ENCODE measurements around the gene ITGB2.

Gene ITGB2

DNA sequence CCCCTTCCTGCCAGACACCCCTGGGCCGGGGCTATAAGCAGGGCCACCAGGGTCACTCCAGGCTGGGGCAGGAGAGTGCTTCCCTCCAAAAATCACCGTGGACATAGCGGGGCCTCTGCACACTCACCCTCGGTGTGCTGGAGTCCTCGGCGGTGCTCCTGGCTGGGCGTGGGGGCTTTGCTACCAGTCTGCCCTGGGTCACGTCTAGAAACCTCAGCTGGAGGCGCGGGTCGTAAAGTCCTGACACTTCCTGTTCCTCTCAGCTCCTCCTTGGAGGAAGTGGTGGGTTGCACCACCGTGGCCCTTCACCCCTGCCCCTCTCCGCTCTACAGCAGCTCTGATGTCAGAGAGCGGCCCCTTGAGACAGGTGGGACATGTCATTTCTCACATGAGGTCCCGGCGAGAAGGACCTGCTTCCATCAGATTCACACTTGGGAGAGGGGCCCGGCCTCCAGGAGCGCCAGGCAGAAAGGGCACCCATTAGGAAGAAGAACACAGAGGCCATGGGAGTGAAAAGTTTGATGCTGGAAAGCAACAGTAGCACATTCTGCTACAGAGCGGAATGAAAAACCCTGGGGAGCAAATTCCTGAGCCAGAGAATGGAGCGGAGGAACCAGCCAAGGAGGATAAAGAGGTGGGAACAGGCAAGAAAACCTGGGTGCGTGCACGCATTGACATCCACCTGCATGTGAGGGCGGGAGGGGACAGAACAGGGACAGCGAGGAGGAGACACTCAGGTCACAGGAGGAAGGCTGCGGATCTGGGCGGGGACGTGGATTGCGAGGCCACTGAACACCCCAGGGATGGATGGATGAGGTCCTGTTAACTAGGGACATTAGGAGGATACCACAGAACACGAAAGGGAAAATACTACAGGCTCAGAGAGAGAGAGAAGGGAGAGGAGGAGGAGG lies at the start of gene ITGB2:
Gene ITGB2 (minus strand): TSS at position 206 of the 911 bp plus-strand sequence. CDS start 10,117 bp downstream, outside the sequence.
- DNase-seq, result peak; percentile 56

DNA sequence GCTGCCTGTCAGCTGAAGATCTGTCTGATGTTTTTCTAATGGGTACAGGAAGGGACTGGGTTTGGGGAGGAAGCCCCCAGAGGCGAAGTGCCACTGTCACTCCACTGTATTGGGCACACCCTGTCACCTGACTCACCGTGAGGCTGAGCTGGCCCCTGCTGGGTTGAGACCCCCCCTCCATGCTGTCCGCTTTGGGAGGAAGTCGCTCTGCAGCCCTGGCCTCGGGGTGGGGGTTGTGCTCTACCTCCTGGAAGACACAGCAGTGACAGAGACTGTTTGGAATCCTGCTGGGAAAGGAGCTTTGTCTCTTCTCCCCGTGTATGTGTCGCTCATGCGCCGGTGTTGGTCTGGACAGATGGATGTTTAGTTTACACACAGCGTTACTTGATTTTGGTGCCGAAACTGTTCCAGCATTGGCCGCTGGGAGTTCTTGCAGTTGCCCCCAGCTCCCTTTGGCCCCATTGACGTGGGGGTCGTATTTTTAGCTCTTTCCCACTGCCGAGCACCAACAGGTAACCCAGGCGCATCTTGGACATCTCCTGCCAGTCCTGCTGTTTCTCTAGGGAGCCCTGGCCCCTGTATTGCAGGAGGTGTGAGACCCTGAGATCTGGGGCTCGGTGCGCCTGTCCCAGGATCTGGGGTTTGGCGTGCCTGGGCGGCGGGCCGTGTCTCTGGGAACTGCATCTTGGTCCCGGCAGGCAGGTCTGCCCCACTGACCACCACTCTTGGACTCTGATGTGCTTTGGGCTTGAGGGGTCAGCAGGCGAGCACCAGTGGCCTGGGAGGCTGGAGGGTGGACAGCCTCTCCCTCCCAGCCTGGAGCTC lies 49.4 kb upstream of the ITGB2 start:
- DNase-seq, result no peak

DNA sequence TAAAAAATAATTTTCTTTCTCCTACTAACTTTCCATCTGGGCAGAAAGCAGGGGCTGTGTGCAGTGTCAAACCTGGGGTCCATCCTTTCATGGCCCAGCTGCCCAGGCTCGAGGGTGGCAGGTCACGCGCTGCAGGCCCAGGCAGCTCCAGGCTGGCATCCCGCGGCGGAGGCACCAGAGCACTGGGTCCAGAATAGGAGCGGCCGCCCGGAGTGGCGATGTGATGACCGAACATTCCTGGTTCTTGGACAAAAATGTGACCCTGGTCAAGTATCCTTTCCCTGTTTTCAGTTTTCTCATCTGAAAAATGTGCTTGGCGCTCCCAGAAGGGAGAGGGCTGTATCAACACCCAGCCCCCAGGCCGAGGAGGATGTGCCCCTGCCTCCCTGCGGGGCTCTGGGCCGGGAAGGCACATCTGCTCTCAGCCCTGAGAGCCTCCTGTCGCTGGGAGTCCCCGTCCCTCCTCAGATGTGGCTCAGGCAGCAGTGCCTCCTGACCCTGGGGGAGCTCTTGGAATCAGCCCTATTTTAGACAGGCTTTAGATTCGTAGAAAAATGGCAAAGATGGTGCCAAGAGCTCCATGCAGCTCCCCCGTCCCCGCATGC lies 48.5 kb upstream of the ITGB2 start:
- no peak for DNase-seq

DNA sequence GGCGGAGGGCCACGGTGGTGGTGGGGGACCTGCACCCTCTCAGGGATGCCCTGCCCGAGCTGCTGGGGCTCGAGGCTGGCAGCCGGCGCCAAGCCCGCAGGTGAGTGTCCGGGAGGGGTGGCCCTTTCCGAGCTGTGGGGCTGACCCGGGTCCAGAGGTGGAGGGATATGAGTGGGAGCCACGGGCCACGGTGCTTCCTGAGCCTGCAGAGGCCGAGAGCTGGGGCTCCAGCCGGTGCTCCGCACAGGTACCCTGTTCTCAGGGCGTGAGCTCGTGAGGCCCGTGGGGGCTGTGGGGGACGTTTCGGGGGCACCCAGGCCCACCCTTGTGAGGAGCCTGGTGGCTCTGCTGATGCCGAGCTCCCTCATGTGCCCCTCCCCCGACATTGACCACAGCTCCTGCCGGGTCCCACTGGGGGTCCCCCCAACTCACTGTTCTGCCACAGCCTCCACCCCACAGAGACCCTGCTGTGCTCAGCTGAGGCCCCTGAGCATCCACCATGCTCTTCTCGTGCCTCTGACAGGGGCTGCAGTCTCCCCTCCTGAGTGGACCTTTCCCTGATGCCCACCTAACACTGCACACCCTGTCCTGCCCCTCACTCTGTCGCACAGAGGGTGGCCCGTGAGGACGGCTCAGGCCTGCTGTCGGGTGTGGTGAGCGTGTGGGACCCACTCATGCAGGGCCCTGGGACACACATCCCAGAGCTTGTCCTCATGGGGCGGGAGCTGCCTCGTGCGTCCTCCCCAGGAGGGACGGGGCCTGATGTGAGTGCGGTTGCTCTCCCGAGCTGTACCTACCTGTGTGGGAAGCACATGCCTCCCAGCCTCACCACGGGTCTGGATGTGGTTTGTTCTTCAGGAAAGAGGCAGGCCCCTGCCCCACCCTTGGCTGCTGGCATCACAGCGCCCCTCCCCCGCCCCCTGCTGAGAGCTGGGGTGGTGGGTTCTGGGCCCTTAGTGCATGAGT lies 46.7 kb upstream of the ITGB2 start:
- DNase-seq, result no peak

DNA sequence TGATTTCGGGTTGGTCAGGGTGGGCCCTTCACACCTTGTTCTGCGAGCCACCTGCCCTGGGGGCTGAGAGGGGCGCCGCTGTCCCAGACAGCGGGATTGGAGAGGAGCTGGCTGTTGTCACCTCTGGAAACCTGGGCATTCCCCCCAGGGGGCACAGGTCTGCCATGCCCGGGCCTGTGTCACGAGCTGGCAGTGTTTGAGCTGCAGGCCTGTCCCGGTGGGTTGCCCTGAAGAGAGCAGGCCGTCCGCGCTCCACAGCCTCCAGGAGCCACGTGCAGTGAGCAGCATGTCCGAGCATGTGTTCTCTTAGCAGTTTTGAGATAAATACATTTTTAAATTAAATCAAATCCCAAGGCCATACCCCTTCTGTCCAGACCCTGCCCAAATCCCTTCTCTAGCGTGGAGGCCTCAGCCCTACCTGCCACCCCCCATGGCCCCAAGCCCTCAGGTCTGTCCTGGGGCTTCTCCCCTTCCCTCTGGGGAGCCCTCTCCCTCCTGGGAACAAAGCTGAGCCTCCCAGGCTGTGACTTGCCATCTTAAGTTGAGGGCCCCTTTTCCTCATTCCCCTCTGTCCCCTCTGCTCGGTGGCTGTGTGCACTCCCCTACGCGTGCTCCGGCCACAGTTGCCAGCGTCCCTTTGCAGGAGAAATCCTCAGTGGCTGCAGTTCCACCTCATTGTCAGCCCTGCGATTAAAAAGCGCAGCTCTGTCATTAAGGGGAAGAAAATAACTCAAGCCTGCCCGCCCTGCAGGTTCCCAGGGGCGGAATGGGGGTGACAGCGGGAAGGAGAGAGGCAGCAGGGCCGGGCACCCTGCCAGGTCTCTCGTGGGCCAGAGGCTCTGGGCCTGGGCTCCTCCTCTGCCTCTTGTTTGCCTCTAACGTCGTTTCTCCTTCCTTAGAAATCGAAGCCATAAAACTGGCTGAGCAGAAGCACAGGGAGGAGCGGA lies 45.7 kb upstream of the ITGB2 start:
- no peak for DNase-seq

DNA sequence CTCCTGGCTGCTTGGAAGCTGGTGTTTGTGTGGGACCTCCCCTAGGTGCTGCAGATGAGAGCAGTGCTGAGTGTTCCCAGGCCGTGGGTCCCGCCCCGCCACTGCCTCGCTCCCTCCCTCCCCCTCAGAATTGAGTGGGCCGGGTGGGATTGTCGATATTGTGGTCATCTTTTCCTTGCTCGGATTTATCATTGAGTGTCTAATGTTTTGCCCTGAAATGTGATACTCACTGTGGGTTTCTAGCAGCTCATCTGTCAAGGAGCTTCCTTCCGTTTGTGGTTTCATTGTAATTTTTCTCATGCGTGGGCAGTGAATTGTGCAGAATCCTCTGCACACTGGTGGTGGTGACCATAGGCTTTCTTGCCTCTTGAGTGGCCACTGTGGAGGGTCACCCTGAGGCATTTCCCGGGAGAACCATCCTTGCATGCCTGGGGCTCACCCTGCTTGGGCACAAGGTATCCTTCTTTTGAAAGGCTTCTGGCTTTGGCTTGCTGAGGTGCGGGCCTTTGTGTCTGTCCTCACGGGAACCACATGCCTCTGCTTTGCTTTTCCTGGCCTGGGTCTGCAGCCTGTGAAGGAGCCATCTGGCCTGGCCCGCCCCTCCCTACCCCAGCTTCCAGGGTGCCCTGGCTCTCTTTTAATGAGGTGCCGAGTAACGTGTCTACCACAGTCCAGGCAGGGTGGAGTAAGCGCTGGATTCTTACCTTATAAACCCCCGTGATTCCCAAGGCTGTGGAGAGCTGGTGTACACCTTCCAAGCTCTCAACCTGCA lies 44.7 kb upstream of the ITGB2 start:
- DNase-seq, result no peak

DNA sequence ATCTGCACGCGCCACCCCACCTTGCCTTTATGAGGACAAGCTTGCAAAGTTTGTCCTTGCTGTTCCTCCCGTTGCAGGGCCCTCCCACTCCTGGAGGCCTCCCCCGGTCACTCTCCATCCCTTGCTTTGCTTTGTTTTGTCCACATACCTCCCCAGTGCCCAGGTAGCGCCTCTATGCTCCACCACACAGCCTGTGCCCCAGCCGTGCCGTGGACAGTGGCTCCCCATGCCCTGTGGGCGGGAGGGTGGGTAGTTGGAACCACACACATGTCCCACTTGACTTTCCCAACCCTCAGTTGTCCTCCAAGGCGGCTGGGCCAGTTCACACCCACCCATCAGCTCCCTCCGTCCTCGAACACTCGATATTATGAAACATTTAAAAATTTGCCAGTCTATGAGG lies 43.7 kb upstream of the ITGB2 start:
- no peak for DNase-seq

DNA sequence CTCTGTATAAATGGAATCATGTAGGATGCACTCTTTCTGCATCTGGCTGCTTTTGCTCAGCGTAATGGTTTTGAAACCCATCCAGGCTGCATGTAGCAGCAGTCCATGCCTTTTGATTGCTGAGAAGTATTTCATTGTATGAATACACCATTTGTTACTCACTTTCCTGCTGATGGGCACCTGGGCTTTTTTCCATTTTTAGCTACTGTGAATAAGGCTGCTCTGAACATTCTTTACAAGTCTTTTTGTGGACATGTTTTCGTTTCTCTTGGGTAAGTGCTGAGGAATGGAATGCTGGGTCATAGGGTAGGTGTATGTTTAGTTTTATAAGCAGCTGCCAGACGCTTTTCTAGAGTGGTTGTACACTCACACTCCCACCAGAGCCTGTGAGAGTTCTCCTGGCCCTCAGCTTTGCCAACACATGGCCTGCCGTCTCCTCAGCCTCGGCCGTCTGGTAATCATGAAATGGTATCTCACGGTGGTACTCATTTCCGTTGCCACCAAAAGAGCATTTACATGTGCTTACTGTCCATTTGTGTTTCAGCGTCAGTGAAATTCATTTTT lies 41.8 kb upstream of the ITGB2 start:
- no peak for DNase-seq

DNA sequence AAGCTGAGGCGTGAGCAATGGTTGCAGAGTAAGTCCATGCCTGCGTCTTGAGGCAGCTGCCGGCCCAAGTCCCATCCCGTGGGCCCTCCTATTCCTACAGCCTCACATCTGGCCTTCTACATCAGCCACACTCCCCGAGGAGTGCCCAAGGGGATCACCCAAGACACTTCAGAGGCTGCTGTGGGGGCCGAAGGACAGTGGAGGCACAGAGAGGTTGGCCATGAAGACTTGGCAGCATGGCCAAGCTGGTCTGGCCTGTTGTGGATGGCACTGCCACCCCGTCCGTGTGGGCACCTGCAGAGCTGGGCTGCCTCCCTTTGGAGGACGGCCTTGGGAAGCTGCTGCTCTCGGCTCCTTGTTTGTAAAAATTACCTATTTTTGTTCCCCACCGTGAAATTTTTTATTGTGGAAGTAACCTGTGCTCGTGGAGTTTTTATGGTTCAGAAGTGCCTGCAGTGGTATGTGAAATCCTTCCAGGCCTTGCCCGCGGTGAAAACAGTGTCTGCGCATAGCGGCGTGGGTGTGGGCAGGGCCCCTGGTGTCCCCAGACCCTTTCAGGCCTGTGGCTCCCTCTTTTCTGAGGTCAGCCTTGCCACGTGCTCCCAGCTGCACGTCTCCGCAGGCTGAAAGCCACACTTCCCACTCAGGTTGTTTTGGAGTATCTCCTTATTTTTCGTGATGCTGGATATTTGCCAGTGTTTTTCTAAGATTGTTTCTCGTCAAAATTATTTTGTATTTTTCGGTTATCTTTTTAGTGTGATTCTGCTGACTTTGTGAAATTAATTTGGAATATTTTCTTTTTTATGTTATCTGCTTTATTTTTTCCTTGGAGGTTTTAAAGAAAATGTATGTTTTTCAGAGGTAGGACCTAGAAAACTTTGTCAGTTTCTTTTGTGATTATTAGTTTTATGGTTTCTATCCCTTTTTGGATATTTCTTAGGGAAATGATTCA lies 39.7 kb upstream of the ITGB2 start:
- DNase-seq, result no peak

DNA sequence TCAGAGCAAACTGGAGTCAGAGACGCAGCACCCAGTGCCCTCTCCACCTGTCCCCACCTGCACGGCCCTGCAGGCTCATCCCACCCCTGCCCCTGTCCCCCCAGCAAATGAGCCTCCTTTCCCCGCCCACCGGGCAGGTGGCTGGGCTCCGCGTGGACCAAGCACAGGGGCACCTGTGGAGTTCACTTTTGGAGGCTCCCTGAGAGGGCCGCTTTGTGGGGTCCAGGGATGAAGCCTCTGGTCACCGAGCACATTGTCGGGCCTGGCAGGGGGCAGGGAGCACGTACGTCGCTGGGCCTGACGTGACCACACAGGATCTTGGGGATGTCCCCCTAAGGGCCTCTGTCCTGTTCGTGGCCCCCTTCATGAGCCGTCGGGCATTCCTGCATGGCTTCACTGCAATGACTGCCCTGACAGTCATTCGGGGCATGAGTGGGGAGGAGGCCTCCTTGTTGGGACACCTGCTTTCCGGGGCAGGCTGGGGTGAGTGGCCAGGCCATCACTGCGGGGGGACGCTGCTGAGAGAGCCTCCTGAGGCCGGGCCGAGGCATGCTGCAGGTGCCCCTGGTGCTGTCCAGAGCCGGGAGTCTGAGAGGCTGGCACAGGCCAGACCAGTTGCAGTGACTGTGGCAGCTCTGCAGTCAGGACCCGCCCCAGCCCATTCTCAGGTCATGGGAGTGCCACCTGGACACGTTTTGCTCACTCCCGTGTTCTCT lies 38.8 kb upstream of the ITGB2 start:
- no peak for DNase-seq

DNA sequence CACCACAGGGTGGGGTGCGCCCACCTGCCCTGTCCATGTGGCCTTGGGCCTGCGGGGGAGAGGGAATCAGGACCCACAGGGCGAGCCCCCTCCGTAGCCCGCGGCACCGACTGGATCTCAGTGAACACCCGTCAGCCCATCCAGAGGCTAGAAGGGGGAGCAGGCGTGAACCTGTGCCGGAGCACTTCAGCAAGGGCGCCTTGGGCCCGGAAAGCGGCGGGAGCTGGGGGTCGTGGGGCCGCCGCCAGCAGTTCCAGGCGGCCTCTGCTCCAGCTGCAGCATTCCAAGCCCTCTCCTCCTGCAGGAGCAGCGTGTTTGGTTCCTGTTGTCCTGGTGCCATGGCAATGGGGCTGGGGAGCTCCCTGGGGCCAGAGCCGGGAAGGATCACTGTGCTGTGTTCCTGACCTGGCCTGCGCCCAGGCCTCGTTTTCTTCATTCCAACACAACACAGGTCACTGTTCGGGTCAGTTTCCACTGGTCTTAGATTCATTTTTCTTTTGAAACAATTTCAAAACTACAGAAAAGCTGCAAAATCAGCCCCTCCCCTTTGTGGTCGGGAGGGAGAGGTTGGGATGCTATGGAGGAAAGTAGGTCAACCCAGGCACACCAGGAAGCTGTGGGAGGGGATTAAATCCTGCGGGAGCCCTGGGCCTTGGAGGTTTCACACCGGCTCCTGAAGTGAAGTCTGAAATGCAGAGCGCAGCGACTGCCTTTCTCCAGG lies 37.9 kb upstream of the ITGB2 start:
- no peak for DNase-seq

DNA sequence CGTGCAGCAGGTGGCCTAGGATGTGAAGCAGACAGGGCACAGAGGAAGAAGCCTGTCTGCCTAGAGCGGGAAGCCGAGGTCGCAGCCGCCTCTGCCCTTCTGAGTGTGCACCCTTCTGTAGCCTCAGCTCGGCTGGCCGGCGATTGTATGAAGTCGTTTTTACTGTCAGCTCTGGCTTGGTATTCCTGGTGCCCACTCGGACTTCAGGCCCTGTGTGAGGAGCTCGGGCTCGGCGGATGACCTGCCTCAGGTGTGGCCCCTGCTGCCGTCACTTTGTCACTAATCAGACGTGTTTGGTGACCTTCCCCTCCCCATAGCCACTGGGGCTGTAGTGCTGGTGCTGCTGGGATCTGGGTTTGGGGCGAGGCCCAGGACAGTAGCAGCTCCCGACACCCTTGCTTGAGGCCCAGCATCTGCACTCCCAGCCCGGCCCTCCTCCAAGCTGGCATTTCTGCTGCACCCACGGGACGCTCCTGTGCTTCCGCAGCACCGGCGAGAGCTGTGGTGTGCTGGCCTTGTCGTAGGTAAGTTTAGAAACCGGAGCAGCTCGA lies 37.3 kb upstream of the ITGB2 start:
- DNase-seq, result no peak

DNA sequence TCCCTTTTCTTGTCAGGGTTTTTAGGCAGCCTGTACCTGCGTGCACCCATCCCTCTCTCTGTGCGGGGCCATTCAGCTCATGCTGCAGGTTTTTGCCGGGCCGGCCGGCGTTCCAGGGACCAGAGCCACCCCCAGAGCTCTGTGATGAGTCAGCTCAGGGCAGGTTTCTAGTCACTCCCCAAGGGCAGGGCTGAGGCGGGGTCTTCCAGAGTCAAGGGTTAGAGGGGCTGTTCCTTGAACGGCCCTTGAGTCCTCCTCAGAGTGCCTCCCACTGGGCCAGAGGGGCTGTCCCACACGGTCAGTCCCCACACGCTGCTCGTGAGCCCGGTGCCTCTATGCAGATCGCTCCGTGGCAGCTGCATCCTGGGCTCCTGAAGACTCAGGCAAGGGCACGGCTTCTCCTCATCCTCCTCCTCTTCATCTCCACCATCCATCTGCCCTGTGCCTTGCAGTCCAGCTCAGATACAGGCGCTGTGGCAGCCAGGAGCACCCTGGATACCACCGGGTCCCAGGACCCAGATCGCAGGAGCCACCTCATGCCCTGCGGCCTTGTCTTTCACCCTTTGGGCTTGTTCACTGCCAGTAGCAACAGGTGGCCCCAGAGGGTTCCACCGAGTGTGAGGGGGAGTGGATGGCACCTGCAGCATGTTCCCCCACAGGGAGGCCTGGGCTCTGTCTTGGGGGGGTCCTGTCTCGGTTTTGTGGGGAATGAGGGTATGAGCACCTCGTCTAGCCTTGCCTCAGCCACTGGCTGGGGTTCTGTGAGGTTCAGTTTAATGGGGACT lies 36.5 kb upstream of the ITGB2 start:
- no peak for DNase-seq

DNA sequence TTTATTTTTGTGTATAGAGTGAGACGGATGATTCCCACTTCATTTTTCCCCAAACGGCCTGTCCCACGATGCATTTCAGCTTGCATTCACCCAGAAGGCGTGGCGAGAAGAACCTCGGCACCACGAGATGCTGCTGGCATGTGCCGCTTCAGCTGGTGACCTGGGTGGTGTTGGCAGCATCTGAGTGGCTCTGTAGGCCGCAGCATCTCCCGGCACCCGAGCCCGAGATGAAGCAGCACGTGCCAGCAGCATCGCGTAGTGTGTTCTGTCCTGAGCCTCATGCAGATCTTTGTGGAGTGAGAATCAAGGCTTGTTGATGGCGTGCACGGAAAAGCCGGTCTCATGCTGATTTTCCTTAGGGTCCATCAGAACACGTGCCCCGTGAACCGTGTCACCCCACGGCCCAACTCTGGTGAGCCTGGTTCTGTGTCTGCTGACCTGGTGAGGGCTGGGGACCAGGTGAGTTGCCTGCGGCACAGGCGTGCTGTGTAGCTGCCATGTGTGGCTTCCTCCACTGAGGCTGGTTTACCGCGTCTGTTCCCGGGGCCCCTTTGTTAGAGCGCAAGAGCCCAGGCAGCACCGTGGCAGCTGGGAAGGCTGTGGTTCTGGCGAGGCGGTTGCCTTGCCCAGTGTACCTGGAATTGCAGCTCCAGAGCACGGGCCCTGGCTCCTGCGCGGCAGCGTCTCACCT lies 35.8 kb upstream of the ITGB2 start:
- no peak for DNase-seq

DNA sequence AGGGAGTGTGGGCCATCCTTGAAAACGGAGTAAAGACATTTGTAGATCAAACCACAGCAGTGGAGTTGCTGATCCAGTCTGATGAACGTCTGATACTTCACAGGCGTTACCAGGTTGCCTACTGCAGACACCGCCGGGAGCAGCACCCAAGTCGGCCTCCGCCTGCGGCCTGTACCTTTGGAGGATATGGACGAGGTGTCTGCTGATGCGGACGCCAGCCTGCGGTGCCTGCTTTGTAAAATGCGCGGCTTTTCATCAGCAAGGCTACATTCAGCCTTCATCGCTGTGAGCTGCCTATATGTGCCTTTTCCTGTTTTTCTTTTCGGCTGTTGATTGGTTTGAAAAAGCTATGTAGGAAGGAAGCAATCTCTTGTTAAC lies 35.1 kb upstream of the ITGB2 start:
- no peak for DNase-seq
